Measurements from ENCODE around the gene ARF1.
"Not testable (repeated sequence)": the region's sequence is repeated elsewhere in the genome, so short reads cannot be mapped to it uniquely, and the experiment has no call there.

ARF1 gene

DNA sequence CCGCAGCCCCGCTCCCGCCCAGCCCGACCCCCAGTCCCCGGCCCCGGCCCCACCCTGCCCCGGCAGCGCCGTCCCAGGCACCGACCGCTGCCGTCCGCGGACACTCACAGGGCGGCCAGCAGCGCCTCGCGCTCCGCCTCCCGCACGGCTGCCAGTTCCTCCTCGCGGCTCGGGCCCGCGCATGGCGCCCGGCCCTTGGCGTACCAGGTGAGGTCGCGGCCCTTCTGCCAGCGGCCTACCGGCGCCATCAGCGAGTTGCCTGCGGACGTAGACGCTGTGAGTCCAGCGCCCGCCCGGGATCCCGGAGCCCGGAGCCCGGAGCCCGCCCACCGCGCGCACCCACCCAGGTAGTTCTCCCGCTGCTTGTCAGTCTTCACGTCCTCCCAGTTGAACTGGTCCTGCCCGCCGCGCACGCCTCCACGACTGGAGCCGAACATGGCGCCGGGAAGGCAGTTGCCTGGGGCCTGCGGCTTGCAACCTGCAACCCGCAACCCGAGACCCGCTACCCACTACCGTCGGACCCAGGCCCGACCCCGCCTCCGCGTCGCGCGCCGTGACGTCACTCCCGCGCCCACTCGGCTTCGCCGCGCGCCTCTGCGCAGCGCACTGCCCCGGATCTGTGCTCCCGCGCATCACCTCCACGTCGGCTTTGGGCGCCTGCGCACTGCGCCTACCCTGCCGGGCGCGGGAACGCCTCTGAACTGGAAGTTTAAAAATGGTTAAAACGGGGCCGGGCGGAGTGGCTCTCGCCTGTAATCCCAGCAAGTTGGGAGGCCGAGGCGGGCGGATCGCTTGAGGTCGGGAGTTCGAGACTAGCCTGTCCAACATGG, 20.5 kb downstream of the ARF1 start, which contains the start of gene C1orf35:
TSS of gene C1orf35 (minus strand) at position 535 of the 830 bp plus-strand sequence. CDS start at position 437, 98 bp downstream.
- DNase-seq: peak; percentile 71 to 92 (median 88)

DNA sequence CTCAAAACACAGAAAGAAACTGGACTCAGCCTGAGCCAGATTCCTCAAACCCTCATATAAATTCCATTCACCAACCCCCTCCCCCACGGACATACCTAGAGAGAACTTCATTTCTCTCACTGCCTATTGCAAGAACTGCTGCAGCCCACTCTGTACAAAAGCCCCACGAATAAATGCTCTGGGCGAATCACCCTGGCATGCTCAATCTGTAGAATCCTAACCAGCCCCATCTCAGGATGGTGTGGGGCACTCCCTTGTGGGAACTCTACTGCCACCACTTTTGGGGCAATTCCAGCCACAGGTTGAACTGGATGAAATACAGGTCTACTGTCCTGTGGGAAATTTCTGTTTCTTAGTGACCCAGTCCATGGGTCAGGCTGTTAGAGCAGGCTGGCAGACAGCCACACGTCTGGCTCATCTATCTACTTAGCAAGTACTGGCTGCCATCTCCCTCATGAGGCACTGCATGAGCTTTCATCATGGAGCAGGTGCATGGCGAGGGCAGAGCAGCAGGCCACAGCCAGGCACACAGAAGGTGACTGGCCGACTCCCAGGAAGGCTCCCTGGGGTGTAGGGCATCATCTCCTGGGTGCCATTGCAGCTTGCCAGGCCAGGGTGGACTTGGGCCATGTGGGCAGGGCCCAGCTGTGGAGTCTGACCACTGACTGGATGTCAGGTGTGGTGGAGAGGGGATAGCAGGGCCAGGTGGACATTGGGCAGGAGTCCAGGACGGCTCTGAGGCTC, 22.2 kb downstream of the ARF1 start:
- no peak for DNase-seq

DNA sequence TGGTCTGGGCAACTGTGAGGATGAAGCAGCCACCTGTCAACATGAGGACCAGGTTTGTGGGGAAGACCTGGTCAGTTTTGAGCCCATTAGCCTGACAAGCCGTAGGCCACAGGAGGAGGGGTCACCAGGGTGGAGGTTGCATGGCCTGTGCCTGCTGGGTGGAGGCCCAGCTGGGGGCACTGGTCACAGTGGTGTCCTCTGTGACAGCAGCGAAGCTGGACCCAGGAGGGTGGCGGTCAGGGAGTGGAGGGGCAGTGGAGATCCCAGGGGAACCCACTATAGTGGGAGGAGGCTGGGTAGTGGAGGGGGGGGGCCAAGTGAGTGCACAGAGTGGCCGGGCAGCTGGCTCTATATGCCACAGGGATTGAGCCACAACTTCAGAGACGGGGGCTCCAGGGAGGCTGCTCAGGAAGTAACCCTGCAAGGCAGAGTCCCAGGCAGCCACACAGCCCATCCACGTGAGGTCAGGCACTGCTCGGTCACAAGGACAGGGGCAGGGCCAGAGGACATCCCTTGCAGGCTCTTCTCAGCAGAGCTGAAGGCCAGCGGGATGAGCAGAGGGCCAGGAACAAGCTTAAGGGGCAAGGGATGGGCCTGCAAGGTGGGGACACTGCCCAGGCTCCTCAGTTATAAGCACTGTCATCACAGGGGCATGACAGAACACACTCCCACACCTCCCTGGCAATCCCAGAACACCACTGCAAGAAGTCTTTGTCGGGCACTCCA, 22.9 kb downstream of the ARF1 start:
- no peak for DNase-seq

DNA sequence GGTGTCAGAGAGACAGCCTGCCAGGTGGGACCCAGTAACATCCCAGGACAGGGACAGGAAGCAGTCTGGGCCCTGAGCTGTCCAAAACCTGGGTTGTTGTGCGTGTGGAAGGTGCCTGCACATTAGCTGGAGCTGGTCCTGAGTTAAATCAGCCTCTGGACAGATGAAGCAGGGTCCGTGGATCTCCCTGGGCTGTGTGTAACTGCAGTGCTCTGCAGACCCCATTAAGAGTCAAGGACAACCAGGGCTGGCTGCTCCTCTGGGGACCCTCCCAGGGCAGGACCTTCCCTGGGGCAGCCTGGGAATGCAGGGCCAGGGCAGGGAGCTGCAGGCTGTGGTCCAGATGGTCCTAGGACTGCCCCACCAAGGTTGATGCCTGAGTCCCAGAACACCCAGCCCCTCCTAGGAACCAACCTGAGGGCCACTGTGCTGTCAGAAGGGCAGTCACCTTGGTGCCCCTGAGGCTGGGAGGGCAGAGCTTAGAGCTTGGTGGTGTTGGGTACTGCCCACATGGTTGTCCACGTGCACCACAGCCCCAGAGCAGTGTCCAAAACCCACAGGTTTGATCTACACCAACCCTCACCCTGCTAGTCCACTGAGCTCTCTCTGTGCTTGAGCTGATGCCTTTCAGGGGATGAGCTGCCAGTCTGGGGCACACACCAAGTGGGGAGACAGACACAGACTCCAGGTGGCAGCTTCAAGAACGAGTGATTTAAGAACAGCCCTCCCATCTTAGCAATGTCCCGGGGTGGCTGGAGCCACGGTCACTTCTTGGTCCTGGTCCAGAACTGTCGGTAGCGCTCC, 23.7 kb downstream of the ARF1 start:
- DNase-seq: no peak

DNA sequence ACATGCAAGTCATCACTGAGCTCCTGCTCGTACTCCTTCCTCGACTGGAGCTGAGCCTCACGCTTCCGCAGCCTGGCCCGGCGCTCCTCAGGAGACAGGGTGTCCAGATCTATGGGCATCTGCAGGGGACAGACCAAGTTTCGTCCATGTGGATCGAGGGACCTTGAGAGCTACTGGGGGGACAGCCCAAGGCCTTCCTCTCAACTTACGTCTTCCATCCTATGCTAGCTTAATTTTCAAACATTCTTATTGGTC, 24.2 kb downstream of the ARF1 start:
- no peak for DNase-seq

DNA sequence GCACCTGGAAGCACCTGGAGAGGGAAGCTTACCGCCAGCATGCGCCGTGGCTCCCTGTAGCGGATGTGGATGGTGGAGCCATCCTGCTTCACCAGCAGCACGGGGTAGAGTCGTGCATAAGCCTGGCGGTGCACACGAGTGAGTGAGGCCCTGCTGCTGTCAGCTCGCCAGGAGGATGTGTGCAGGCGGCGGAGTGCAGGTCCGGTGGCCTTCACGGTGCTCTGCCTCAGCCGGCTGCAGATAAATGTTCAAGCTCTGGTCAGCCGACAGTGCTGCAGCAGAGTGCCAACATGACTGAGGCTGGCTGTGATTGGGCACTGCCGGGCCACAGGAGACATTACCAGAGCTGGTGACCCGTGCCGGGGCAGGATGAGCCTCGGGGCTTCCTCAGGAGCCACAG, 25.1 kb downstream of the ARF1 start:
- no peak for DNase-seq

DNA sequence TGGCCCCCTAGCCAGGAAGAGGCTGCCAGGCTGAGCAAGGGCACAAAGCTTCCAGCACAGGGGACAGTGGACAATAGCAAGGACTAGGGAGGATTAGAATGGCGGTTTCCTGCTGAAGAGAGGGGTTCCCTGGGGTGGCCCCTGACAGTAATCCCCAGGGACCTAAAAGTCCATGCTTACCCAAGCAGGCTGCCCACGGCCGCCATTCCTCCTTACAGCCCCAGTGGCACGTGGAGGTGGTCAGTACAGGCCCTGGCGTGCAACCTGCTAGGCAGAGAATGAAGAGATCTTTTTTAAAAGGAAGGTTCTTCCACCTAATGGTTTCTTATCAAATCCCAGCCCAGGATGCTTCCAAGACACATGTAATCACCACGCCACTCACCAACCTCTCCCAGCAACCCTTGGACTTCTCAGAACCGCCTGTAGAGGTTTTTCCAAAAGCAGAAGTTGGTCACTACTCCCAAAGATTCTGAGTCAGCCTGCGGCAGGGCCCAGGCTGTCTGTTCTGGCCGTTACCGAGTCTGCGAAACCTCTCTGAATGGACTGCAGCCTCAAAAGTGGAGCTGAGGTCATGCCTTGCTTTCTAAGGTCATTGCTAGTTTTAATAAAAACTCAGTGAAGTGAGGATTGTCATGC, 25.7 kb downstream of the ARF1 start:
- no peak for DNase-seq

DNA sequence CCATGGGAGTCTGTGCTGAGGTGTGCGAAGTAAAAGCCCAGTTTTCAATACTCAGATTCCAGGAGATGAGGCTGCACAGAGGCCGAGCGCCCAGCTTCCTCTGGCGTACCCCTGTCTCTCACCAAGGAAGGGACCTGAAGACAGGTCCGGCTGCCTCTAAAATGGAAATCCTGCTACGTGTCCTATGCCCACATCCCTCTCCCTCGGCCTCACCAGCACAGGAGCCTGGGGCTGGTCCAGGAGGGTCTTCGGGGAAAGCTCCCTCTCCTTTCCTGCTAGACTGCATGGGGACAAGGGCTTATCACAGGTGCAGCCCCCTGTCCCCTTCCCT, 26.2 kb downstream of the ARF1 start:
- DNase-seq: no peak

DNA sequence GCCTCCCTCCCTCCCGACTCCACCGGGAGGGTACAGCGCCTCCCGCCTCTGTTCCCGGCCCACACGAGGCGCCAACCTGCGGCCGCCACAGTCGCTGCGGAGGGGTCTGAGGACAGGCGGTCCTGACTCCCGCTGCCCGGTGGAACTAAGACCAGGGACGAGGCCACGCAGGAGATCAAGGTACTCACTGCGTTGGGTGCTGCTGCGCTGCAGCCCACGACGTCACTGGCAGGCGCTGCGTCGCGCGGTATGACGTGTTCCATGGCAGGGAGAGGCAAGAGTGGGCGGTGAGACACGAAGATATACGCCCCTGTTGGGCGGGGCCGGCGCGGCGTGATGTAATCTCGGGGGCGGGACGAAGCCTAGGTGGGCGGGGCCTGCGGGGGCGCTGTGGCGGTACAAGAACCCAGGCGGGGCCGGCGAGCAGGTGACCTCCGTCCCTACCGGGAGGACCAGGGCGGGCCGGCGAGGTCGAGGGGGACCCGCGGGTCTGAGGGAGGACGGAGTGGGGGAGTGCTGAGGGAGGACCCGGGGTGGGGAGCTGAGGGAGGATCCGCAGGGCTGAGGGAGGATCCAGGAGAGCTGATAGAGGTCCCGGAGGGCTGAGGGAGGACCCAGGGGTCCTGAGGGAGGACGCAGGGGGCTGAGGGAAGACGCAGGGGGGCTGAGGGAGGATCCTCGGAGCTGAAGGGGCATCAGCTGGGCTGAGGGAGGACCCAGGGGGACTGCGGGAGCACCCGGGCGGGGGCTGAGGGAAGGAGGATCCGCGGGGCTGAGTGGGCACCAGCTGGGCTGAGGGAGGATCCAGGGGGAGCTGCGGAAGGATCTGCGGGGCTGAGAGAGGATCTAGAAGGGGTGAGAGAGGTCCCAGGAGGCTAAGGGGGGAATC, 26.8 kb downstream of the ARF1 start, which contains the start of gene MRPL55:
TSS of gene MRPL55 (minus strand) at position 227 of the 889 bp plus-strand sequence. CDS start 1,039 bp downstream, outside the sequence.
- DNase-seq: peak; percentile 97 to 99 (median 98)

DNA sequence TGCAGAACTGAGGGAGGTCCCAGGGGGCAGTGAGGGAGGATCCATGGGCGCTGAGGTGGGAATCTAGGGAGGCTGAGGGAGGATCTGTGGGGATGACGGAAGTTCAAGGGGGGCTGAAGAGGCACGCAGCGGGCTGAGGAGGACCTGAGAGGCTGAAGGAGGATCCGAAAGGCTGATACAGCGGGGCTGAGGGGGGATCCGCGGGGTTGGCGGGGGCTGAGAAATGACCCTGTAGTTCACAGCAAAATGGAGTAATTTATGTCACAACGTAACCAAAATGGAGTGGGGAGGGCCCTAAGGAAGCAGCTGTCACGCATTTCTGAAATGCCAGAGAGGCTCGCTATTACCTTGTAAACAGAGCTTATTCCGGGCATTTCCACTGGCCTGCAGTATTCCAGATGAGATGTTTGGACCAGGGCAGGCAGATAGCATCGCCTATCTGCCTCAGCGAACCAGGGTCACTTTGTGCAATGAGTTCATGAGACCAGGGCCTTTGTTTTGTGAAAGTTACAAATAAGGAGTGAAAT, 27.5 kb downstream of the ARF1 start:
- DNase-seq: no peak

DNA sequence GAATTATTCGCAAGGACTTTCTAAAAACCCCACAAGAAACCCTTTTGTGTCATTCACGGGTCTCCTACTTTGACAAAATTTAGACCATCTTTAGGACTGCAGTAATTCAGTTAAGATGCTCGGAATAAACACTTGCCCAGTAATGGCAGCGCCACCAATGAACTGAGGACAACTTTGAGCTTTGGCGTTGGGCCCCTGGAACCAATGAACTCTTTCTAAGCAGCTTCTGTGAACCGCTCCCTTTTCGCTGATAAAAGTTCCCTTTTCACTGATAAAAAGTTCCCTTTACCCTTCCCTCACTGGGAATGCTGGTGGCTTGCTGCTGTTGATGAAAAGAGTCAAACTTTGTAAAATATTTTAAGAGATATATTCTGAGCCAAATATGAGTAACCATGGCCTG, 28.0 kb downstream of the ARF1 start:
- no peak for DNase-seq

DNA sequence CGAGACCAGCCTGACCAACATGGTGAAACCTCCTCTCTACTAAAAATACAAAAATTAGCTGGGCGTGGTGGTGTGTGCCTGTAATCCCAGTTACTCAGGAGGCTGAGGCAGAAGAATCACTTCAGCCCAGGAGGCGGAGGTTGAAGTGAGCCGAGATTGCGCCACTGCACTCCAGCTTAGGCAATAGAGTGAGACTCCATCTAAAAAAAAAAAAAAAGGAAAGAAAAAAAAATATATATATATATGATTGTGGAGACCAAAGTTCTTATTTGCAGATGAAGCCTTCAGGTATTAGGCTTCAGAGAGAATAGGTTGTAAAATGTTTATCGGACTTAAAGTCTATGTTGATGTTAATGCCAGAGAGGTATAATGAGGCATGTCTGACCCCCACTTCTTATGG, 28.8 kb downstream of the ARF1 start:
- not testable (repeated sequence) for DNase-seq

DNA sequence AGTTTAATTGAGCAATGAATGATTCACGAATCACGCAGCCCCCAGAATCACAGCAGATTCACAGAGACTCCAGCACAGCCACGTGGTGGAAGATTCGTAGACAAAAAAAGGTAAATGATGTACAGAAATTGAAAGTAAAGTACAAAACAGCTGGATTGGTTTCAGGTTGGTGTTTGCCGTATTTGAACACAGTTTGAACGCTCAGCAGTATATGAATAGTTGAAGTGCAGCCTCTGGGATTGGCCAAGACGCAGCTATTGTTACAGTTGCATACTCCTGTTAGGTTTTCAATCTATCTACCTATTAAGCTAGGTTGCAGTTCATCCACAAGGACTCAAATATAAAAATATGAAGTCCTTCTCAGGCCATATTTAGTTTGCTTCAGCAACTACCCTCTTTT, 29.7 kb downstream of the ARF1 start:
- DNase-seq: no peak

DNA sequence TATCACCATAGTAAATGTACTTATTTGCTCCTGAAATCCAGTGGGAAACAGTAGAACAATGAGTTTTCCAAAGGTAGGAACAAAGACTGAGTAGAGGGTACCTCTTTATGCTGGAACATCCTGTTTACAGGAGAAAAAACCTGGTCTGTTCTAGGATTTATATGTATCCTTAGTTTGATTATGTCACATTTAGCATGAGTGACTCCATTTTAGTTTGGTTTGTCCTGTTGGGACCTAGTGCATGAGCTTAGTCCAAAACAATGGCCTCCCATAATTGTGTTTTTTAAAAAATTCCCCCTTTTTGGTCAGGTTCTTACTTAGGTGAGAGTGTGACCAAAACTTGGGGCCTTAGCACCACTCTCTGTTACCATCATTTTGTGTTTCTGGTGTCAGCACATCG, 30.1 kb downstream of the ARF1 start:
- DNase-seq: no peak

DNA sequence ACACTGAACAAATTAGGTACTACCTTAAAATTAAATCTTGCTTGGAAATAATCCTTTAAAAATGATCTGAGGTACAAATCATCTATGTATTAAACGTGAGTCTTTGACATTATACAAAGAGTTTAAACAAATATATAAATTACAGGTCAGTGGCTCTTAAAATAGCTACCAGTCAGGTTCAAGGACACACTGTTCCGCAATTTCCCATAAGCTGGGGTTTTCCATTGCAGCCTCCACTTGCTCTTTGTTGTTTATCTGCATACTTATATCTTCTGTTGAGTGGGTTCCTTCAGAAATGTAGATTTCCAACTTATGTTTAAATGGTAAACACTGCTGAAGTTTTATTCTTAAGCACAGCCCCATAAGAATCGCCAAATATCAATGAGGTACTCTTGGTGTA, 32.3 kb downstream of the ARF1 start:
- DNase-seq: no peak

DNA sequence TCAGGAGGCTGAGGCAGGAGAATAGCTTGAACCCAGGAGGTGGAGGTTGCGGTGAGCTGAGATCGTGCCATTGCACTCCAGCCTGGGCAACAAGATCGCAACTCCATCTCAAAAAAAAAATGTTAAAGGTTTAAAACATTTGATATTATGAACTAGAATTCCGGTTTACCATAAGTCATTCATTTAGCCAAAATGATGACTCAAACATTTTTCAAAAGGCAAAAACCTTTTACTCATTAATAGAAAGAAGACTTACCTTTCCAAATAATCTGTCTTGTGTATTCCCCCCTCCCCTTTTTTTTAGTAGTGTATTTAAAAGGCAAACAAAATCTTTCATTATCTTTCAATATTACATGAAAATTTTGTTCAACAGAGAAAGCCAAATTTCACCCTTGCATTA, 34.8 kb downstream of the ARF1 start:
- DNase-seq: no peak

DNA sequence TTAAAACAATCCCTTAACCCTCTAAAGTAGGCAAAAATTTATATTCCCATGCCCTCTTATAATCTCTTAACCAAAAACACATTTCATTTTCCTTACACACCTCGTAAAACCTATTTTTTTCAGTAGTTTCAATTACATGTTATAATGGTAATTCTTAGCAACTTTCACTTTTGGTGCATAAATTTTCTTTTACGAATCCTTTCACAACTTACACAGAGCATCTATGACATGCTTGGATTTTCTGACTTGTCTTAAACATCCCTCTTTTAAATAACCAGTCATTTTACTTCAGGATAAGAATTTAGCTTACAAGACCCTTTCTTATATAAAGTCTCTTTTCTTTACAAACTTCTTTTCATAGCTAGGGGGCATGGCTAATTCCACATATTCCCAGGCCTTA, 35.5 kb downstream of the ARF1 start:
- no peak for DNase-seq

DNA sequence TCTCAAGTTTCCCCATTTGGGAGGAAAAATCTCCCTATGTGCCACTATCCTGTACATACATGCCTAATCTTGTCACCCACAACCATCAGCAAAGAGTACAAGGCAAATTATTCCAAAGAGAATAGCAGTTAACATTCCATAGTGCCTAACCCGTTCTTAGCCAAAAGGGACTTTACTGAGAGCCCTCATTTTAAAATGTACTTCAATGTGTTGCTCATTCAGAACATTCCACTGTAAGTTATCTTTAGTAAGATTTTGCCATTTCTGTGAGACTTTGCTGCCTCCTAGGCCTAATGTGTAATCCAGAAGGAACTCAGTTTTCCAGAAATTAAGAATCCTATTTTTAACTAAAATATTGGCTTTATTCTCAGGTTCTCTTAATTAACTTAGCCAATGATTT, 37.8 kb downstream of the ARF1 start:
- no peak for DNase-seq

DNA sequence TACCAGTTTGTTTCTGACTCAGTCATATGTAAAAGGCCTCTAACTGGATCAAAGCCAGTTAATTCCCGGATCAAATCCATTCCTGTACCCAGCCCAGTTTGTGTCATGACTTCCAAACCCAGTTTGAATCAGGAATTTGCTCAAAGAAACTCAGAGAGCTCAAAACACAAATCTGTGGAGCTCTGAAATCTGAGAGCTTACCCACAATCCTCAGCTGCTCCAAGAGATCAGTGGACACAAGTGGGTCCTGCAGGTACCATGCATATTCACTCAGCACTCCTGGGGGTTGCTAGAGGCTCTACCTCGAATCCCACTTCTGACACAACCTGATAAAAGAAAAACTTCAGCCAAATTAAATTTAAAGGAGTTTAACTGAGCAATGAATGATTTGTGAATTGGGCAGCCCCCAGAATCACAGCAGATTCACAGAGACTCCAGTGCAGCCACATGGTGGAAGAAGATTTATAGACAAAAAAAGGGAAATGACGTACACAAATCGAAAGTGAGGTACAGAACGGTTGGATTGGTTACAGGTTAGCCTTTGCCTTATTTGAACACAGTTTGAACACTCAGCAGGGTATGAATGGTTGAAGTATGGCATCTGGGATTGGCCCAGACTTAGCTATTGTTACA, 38.5 kb downstream of the ARF1 start:
- DNase-seq: no peak

DNA sequence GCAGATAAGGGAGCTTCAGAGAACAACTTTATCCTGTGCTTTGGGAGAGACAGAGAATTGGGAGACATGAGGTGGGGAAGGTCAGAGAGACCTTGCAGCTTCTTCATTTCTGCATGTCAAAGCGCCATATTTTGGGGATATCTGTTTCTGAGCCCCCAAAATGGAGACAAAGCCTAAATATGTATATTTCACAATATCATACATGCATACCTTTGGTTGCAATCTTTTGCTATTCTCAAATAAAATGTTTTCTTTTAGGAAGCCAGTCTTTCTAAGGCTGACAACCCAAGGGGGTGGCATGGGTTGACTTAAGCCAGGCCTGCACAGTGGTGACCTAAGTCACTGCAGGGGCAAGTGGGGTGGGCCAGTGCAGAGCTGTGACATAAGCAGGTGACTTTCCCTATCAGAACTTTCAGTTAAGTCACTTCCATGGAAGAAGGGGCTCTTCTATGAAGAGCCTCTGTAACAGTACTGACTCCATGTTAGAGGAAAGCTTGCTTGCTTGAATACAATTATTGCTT, 40.5 kb downstream of the ARF1 start:
- no peak for DNase-seq

All from activated naive CD4-positive, alpha-beta T cell (primary cell).